SKM-1 (cell line): ENCODE data around the gene PON3.
"Not testable (repeated sequence)": the region's sequence is repeated elsewhere in the genome, so short reads cannot be mapped to it uniquely, and the experiment has no call there.

ENCODE experiments used
- DNase-seq: peaks from one replicate; lab custom pipeline; 2025; ENCODE audit not compliant: unreplicated experiment; lab: John Stamatoyannopoulos, UW

Gene PON3

DNA sequence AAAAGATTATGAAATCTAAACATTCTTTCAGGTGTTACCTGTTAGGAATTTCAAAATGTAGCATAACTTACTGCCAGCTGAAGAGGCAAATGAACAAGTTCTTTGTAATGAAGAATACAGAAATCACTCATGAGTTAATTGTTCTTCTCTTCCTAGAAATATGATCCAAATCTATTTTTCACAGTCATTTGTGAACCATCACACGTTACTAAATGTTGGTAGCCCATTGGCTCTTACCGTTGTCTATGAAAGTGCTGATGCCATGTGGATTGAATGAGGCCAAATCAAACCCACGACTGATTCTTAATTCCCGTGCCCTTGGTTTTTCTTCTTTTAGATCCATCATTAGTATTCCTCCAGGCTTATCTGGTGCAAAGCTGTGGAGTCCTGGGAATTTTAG lies 15.9 kb upstream of the PON3 start:
- no peak for DNase-seq

DNA sequence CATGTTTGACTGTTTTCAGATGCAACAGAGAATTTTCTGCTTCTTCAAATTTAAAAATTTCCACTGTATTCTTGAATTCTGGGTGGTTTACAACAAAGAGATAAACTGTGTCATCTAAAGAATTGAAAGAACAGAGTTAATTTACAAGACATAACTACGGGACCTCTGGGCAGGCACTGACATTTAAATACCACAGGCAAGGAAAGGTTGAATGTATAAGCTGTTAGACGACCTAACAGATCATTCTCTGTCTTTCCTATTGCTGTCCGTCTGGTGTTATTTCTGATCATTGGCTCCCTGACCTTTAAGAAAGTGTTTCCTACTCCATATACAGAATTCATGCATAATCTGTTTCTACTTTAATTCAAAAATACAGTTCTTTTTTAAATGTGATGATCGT lies 15.5 kb upstream of the PON3 start:
- DNase-seq = no peak

DNA sequence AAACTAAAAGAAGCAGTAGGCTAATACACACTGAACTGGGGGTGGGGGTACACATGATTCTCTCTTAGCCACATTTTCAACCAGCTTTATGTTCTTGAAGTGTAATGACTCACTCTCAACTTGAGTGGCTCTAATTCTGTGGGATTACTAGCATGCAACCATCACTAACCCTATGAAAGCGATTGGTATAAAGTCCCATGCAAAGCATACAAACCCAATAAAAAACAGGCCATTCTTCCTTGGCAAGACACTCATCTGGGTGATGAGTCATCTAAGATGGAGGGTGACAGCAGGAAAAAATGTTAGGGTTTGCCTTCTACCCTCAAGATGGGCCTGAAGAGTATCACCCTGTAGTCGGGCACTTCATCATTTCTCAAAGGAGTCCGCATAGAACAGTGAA lies 14.9 kb upstream of the PON3 start:
- DNase-seq = no peak

DNA sequence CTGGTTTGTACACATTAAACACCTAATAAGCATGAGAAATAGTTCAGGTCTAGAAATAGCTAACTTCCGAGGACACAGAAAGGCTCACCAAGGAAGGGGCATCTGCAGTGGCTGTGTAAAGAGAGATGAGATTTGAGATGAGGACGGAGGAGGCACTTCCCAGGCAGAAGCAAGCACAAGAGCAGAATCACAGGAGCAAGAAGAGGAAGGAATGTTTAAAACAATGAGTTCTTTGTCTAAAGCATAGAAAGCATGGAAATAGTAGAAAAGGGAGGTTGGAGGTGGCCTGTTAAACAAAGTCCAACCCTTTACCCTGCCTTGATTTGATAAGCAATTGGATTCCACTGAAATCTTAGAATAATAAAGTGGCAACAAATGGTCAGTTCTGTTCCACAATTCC lies 11.6 kb upstream of the PON3 start:
- no peak for DNase-seq

- no peak for DNase-seq
Observed at GRCh38 chr7:95405800-95406199, 9.6 kb upstream of the PON3 start.

GRCh38 chr7:95405208-95405607 lies 9.0 kb upstream of the PON3 start:
- no peak for DNase-seq

DNA sequence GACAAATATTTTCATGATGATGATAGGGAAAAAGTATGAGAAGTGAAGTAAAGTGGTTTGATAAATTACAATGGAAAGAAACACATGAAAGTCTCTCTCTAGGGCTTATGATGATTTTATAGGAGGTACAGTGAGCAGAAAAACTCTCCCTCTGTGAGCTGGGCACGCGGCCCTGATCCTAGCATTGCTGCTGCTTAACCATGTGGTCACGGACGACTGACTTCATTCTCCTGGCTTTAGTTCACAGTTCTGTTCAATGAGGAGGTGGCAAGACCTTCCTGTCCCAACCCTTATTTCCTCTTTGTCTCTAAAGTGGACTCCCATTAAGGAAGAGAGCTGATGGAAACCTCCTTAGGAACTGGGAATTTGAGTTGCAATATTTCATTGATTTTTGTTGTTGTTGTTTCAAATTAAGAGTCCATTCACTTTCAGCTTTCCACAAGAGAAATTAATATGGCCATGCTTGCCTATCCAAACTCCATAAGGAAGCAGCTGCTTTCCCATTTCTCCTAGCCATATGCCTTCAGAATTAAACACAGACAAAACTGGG lies 8.2 kb upstream of the PON3 start:
- no peak for DNase-seq

GRCh38 chr7:95398155-95398940 lies 2.2 kb upstream of the PON3 start:
- no peak for DNase-seq

- DNase-seq = no peak
Observed at GRCh38 chr7:95397381-95397780, 1.2 kb upstream of the PON3 start.

- DNase-seq = no peak
Observed at GRCh38 chr7:95395755-95396135, 430 bp downstream of the PON3 start.

DNA sequence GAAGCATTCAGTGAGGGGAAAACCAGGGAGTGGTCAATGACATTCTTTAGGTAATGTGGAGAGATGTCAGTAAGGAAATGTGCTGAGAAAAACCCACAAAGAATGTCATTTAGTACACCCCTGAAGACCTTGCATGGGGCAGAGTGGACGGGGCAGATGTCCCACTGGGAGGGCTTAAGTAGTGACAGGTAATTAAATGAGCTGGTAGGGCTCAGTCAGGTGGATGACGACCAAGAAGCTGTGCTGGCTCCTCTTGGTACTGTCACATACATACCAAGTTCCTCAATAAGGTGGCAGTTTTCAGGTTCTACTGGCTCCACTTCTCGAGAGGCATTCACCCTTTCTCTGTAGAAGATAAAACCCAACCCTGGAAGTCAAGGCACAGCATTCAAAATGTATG lies 1.8 kb downstream of the PON3 start:
- no peak for DNase-seq

GRCh38 chr7:95391761-95392160 lies 4.4 kb downstream of the PON3 start:
- DNase-seq = no peak

GRCh38 chr7:95389516-95389915 lies 6.7 kb downstream of the PON3 start:
- no peak for DNase-seq

DNA sequence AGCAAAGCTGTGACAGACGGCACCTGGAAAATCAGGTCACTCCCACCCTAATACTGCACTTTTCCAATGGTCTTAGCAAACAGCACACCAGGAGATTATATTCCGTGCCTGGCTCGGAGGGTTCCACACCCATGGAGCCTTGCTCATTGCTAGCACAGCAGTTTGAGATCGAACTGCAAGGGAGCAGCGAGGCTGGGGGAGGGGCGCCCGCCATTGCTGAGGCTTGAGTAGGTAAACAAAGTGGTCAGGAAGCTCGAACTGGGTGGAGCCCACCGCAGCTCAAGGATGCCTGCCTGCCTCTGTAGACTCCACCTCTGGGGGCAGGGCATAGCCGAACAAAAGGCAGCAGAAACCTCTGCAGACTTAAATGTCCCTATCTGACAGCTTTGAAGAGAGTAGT lies 16.7 kb downstream of the PON3 start:
- DNase-seq = not testable (repeated sequence)

DNA sequence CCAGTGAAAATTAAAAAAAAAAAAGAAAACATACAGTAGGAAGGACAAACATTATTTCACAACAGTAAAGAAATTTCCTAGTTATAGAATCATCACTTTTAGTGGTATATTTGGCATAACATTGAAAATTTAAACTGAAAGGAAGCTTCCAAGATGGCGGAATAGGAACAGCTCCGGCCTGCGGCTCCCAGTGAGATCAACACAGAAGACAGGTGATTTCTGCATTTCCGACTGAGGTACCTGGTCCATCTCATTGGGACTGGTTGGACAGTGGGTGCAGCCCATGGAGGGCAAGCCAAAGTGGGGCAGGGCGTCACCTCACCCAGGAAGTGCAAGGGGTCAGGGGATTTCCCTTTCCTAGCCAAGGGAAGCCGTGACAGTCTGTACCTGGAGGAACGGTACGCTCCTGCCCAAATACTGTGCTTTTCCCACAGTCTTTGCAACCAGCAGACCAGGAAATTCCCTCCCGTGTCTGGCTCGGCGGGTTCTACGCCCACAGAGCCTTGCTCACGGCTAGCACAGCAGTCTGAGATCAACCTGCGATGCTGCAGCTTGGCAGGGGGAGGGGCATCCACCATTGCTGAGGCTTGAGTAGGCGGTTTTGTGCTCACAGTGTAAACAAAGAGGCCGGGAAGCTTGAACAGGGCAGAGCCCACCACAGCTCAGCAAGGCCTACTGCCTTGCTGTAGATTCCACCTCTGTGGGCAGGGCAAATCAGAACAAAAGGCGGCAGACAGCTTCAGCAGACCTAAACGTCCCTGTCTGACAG lies 19.4 kb downstream of the PON3 start:
- no peak for DNase-seq

- DNase-seq = no peak
Observed at GRCh38 chr7:95375591-95376257, 20.5 kb downstream of the PON3 start.

DNA sequence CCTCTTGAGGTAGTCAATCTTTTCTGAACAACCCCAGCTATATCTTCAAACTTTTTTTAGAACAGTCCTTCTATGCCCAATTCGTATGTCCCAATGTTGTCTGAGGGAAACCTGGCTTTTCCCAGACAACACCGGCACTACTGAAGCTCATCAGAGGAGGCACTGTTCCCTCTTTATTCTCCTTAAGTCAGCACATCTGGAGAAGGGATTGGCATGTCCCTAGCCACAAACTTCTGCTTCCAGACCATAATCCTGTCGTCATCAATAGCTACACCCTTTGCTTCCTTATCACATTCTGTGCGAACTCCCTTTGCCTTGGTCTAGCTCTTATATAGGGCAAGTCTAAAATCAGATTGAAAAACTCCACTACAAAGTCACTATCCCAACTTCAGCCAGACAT lies 22.9 kb downstream of the PON3 start:
- DNase-seq = no peak

GRCh38 chr7:95368235-95368634 lies 27.9 kb downstream of the PON3 start:
- no peak for DNase-seq

DNA sequence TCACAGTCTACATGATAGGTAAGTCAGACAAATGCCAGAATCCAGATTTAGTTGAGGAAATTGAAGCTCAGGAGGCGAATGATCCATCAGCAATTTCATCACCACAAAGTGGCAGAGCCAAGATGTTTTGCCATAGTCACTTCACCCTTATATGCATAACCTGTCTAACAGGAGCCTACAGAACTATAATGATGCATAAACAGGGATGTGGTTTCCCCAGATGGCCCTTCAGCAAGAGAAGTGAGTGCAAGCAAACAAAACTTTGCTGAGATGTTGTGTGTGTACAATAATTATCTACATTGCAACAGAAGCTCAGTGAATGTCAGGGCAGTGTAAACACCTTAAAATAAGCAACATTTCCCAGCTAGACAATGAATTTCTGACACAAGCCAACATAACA lies 28.6 kb downstream of the PON3 start:
- no peak for DNase-seq

DNA sequence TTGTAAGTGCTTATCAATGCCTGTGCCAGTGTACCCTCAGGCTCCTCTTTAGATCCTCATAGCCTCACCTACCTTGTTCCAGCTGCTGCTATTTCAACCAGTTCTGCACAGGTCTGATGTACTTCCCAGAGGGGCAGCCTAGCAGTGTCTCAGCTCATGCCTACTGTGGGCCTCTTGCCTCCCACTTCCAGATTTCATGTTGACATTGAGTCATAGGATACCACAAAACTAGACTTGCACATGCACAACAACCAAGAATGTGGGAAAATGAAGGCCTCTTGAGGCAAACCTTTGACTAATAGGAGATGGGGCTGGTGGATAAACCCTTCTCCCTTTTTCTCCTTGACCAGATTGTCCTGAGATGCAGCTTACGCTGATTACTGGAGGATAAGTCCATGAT lies 31.0 kb downstream of the PON3 start:
- DNase-seq = no peak

DNA sequence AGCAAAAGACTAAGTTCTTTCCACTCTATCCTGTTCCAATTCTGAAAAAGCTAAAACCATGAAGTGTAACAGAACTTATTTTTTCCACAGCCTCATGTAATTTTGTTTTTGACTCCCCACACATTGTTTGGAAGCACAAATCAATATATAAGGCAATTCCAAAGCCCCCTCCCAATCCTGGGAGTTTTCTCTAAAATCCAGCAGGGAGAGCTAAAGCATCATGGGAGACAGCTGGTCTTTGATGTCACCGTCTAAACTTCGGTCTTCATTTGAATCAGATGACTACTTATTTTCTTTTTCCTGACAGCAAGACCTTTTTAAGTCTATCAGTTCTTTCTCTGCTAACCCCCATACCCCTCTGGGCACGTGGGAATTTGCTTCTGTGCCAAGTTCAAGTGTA lies 38.6 kb downstream of the PON3 start:
- DNase-seq = no peak
